CD4-positive, alpha-beta T cell treated with Interleukin-15 for 4 hours (primary cell): ENCODE results near the gene TMEM51.

Experiments used
- DNase-seq: peaks from one replicate; pipeline ENCODE4 v3.0.0-alpha.2; 2020; ENCODE audit warnings: low spot score

Gene TMEM51

GRCh38 chr1:15246960-15247614, 93.5 kb downstream of the TMEM51 start, which contains the start of gene FHAD1:
Gene FHAD1, plus strand, starts transcription at chr1:15247223. Its CDS starts 4,562 bp downstream, at chr1:15251785.
- DNase-seq = peak; percentile 64

GRCh38 chr1:15248216-15248615, 94.7 kb downstream of the TMEM51 start:
- DNase-seq = no peak

DNA sequence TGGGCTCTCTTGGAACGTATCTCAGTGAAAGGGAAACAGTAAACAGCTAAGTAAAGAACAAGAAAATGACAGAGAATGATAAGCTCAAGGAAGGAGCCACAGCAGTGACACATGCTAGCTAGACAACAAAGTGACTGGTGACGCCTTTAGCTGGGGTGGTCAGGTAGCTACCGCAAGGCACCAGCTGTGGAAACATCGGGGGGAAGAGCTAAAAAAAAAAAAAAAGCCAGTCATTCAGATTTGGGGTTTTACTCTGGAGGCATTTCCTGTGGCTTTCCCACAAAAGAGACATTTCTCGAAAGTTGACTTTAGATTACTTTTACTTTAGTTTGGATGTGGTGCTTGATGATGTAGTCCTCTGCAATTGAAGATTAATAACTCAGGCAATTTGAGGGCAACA, 95.5 kb downstream of the TMEM51 start:
- peak; percentile 58 for DNase-seq

GRCh38 chr1:15251857-15252835, 98.6 kb downstream of the TMEM51 start:
- no peak for DNase-seq

DNA sequence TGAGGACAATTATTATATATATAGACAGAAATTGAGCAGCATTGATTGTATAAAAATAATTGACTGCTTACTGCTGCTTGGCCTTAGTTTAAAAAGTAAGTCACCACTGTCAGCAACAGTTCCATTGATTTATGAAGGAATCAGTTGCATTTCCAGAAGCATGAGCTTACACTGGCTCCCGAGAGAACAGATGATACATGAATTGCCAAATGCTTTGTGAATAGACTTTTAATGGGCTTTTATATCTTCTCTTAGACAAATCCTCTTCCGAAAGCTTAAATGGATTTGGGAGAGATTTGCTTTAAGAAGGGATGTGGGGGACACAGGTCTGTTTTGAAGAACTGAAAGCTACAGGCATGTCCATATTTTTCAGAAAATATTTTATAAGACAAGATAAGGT, 101.0 kb downstream of the TMEM51 start:
- no peak for DNase-seq

DNA sequence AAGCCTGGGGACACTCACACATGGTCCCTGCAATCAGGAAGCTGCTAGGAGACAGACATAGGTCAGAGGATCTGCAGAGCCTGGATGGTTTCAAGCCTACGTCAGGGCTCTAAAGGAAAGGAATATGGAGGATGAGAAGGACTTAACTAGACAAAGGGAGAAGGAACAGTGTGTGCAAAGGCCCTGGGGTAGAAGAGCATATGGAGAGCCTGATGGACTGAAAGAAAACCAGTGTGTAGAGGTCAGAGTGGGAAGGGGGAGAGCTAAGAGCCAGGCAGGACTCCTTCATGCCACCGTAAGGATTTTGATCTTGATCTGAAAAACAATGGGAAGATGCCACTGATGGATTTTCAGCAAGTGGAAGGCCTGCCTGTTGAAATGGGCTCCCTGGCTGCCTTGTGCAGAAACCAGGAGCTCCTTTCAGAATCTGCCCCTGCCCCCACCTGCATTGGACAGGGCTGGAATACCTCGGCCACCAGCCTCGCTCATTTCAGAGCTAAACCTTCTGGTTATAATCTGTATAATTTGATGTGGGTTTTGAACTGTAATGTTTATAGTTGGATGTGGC, 102.1 kb downstream of the TMEM51 start:
- DNase-seq = no peak

GRCh38 chr1:15256584-15256983, 103.0 kb downstream of the TMEM51 start:
- no peak for DNase-seq

GRCh38 chr1:15257309-15257708, 103.8 kb downstream of the TMEM51 start:
- DNase-seq = no peak

GRCh38 chr1:15258833-15259621, 105.5 kb downstream of the TMEM51 start:
- DNase-seq = no peak

- no peak for DNase-seq
Observed at GRCh38 chr1:15259622-15260007, 106.1 kb downstream of the TMEM51 start.

- DNase-seq = no peak
Observed at GRCh38 chr1:15260418-15261154, 107.0 kb downstream of the TMEM51 start.

GRCh38 chr1:15261155-15262002, 107.8 kb downstream of the TMEM51 start:
- no peak for DNase-seq

- DNase-seq = no peak
Observed at GRCh38 chr1:15262003-15262377, 108.4 kb downstream of the TMEM51 start.

- DNase-seq = no peak
Observed at GRCh38 chr1:15262706-15263105, 109.2 kb downstream of the TMEM51 start.

DNA sequence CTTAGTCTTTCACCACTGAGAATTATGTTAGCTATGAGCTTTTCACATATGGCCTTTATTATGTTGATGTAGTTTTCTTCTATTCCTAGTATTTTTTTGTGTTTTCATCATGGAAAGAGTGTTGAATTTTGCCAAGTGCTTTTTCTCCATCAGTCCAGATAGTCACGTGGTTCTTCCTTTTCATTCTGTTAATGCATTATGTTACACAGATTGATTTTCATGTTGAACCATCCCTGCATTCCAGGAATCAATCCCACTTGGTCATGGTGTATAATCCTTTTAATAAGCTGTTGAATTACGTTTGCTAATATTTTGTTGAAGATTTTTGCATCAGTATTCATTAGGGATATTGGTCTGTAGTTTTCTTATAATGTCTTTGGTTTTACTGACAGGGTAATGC, 111.2 kb downstream of the TMEM51 start:
- no peak for DNase-seq
